ENCODE results near the gene PSMC3IP. TPM values are rescaled to one million over a fixed set of nuclear protein-coding genes. Genes with fewer than 3 reads are reported as not detected.

Gene PSMC3IP
- total and polyA plus RNA-seq, 9 donors = 5.4 to 13.5 (median 11.8) TPM

DNA sequence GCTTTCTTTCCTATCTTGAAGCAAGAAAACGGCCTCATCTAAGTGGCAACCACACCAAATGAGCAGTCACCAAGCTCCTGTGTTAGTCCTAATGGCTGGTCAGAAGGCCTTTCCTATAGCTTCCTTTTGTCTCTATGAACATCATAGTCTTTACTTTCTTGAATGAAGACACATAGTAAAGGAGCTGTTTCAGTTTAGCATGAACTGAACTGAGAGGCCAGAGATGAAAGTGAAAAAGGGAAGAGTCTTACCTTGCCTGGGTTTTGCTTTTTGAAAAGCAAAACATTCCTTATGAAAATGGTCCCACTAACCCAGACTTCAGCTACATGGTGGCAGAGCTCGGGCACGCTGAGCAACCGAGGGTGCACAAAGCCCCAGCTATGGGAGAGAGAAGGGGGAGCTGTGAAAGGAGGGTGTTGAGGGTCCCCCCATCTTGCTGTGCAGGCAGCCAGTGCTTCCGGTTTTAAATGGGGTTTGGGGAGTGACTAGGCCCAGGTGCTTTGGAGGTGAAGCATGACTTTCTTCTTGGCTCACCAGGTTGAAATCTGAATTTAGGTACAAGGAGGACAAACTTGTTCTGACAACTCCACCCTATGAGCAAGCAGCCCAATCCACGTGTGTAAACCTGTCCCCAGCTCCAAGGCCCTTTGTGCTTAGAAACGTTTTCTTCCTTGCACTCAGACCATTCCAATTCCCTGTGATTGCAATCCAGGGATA lies 9.1 kb upstream of the PSMC3IP start:
- Histone ChIP-seq H3K4me1 (ENCODE audit: control insufficient read depth, insufficient read depth, low read length) (no peaks in the 10 kb centered on the region), H3K9me3 (replicated peaks; ENCODE audit: control insufficient read depth, low read depth, low read length) (no peaks in the 10 kb centered on the region), H3K4me3 (ENCODE audit: low read length) (no peak overlapping the region), H3K27me3 (ENCODE audit: control insufficient read depth, insufficient read depth, low read length) (no peaks in the 10 kb centered on the region), H3K36me3 (ENCODE audit: control insufficient read depth, insufficient read depth, low read length) (peaks cover 83% of the 10 kb centered on the region), H3K27ac (ENCODE audit: low read length) (no peak overlapping the region)
- WGBS (ENCODE audit: insufficient coverage) = 100% methylated on average over 2 of the region's 7 CpGs
- DNase-seq = no peak

GRCh38 chr17:42585353-42585752 lies 7.8 kb upstream of the PSMC3IP start:
- Histone ChIP-seq H3K9me3 (replicated peaks; ENCODE audit: control insufficient read depth, low read depth, low read length) (no peaks in the 10 kb centered on the region), H3K27me3 (ENCODE audit: control insufficient read depth, insufficient read depth, low read length) (no peaks in the 10 kb centered on the region), H3K4me1 (ENCODE audit: control insufficient read depth, insufficient read depth, low read length) (no peaks in the 10 kb centered on the region), H3K4me3 (ENCODE audit: low read length) (no peak overlapping the region), H3K36me3 (ENCODE audit: control insufficient read depth, insufficient read depth, low read length) (peaks cover 88% of the 10 kb centered on the region), H3K27ac (ENCODE audit: low read length) (no peak overlapping the region)
- WGBS (ENCODE audit: insufficient coverage) = 80% methylated on average over 1 of the region's 1 CpG
- no peak for DNase-seq

GRCh38 chr17:42584880-42585279 lies 7.4 kb upstream of the PSMC3IP start:
- no peaks in the 10 kb centered on the region for H3K27me3 ChIP-seq (ENCODE audit: control insufficient read depth, insufficient read depth, low read length)
- no peaks in the 10 kb centered on the region for H3K9me3 ChIP-seq (replicated peaks; ENCODE audit: control insufficient read depth, low read depth, low read length)
- no peak overlapping the region for H3K27ac ChIP-seq (ENCODE audit: low read length)
- peaks cover 88% of the 10 kb centered on the region for H3K36me3 ChIP-seq (ENCODE audit: control insufficient read depth, insufficient read depth, low read length)
- H3K4me1 ChIP-seq (ENCODE audit: control insufficient read depth, insufficient read depth, low read length) = no peaks in the 10 kb centered on the region
- DNase-seq = peak; percentile 19
- 90% methylated on average over 7 of the region's 9 CpGs for WGBS (ENCODE audit: insufficient coverage)
- H3K4me3 ChIP-seq (ENCODE audit: low read length) = no peak overlapping the region

DNA sequence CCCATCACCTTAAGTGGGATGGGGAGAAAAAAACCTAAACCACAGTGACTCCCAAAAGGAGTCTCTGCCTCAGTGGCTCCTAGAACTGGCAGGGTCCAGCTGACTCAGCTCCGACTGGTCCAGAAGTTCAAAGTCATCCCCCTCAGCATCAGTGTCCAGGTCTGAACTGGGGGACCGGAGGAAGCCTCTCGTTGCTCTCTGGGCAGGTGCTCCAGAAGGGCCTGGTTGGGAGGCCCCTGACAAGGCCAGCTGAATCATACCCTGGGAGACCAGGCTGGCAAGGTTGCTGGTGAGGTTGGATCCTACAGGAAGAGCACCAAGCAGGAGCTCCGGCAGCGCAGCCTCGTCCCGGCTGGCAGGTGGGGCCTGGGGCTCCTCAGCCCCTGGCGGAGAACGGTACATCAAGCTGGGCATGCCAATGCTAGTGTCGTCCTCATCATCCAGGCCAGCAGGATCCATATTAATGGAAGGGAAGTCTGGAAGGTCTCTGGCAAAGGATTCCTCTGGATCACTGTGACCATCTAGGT lies 4.3 kb upstream of the PSMC3IP start:
- DNase-seq = no peak
- 82% methylated on average over 6 of the region's 10 CpGs for WGBS (ENCODE audit: insufficient coverage)
- no peak overlapping the region for H3K4me3 ChIP-seq (ENCODE audit: low read length)
- no peaks in the 10 kb centered on the region for H3K9me3 ChIP-seq (replicated peaks; ENCODE audit: control insufficient read depth, low read depth, low read length)
- H3K36me3 ChIP-seq (ENCODE audit: control insufficient read depth, insufficient read depth, low read length) = peaks cover 70% of the 10 kb centered on the region
- no peak overlapping the region for H3K27ac ChIP-seq (ENCODE audit: low read length)
- H3K4me1 ChIP-seq (ENCODE audit: control insufficient read depth, insufficient read depth, low read length) = peaks cover 15% of the 10 kb centered on the region
- no peaks in the 10 kb centered on the region for H3K27me3 ChIP-seq (ENCODE audit: control insufficient read depth, insufficient read depth, low read length)

DNA sequence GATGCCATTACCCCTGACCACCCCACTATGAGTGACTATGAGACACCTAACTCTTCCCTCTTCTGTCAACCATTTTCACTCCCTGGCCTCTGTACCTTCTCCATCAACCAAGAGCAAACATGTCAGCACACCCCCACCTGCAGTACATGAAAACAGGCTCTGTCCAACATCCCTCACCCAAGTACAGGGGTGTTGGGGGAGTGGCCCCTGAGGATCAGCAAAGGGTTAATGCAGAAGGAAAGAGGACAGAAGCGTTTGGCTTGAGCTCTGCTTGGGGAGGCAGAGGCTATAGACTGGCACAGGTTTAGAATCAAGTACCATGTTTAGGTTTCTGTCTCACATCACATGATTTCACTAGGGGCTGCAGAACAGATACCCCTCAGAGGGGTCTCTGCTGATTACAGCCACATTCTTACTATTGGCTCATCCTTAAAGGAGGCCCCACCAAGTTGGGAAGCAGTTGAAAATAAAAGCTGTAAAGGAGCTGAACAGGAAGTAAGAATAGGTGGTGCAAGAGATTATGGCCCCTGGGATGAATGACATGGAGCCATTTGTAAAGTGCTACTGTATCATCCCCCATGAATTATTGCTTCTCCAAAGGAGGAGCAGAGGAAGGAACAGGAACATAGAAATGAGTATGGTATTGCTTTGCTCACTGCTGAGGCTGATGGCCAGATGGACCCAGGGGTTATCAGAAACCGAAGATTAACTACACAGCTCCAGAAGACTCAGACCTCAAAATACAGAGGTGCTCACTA lies 2.4 kb upstream of the PSMC3IP start:
- no peak for DNase-seq
- H3K4me1 ChIP-seq (ENCODE audit: control insufficient read depth, insufficient read depth, low read length) = peaks cover 17% of the 10 kb centered on the region
- WGBS (ENCODE audit: insufficient coverage) = no CpG with 5 or more reads among the region's 2 CpGs
- H3K9me3 ChIP-seq (replicated peaks; ENCODE audit: control insufficient read depth, low read depth, low read length) = no peaks in the 10 kb centered on the region
- no peak overlapping the region for H3K4me3 ChIP-seq (ENCODE audit: low read length)
- peaks cover 60% of the 10 kb centered on the region for H3K36me3 ChIP-seq (ENCODE audit: control insufficient read depth, insufficient read depth, low read length)
- H3K27ac ChIP-seq (ENCODE audit: low read length) = no peak overlapping the region
- H3K27me3 ChIP-seq (ENCODE audit: control insufficient read depth, insufficient read depth, low read length) = no peaks in the 10 kb centered on the region

DNA sequence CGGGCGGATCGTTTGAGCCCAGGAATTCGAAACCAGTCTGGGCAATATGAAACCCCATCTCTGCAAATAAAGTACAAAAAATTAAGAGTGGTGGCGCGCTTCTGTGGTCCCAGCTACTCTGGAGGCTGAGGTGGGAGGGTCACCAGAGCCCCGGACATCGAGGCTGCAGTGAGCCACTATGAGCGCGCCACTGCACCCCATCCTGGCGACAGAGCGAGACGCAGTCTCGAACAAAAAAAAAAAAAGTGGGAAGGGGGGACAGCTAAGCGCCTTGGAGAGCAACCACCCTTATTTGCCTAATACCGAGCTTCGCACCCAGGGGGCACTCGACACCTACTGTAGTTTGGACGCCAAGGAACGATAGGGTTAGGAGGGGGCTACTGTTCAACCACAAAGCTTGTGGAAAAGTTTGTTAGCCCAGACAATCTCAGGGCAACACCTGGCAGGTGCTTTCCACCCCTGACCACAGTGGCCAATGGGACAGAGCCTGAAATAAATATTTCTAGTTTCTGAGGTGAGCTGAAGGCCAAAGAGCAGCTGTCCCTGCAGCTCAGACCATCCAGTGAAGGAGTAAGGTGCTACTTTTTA lies 847 bp upstream of the PSMC3IP start:
- peaks cover 17% of the 10 kb centered on the region for H3K4me1 ChIP-seq (ENCODE audit: control insufficient read depth, insufficient read depth, low read length)
- DNase-seq = peak; percentile 85
- peak overlapping the region; percentile 89 for H3K4me3 ChIP-seq (ENCODE audit: low read length)
- peak overlapping the region; percentile 94 for H3K27ac ChIP-seq (ENCODE audit: low read length)
- H3K27me3 ChIP-seq (ENCODE audit: control insufficient read depth, insufficient read depth, low read length) = no peaks in the 10 kb centered on the region
- H3K36me3 ChIP-seq (ENCODE audit: control insufficient read depth, insufficient read depth, low read length) = peaks cover 57% of the 10 kb centered on the region
- WGBS (ENCODE audit: insufficient coverage) = 0% methylated on average over 6 of the region's 20 CpGs
- no peaks in the 10 kb centered on the region for H3K9me3 ChIP-seq (replicated peaks; ENCODE audit: control insufficient read depth, low read depth, low read length)

- H3K36me3 ChIP-seq (ENCODE audit: control insufficient read depth, insufficient read depth, low read length) = peaks cover 57% of the 10 kb centered on the region
- peak overlapping the region; percentile 94 for H3K27ac ChIP-seq (ENCODE audit: low read length)
- DNase-seq = no peak
- H3K9me3 ChIP-seq (replicated peaks; ENCODE audit: control insufficient read depth, low read depth, low read length) = no peaks in the 10 kb centered on the region
- peak overlapping the region; percentile 89 for H3K4me3 ChIP-seq (ENCODE audit: low read length)
- no peaks in the 10 kb centered on the region for H3K27me3 ChIP-seq (ENCODE audit: control insufficient read depth, insufficient read depth, low read length)
- peaks cover 17% of the 10 kb centered on the region for H3K4me1 ChIP-seq (ENCODE audit: control insufficient read depth, insufficient read depth, low read length)
- 1% methylated on average over 12 of the region's 18 CpGs for WGBS (ENCODE audit: insufficient coverage)
Measured at GRCh38 chr17:42577140-42577531, 393 bp downstream of the PSMC3IP start.

DNA sequence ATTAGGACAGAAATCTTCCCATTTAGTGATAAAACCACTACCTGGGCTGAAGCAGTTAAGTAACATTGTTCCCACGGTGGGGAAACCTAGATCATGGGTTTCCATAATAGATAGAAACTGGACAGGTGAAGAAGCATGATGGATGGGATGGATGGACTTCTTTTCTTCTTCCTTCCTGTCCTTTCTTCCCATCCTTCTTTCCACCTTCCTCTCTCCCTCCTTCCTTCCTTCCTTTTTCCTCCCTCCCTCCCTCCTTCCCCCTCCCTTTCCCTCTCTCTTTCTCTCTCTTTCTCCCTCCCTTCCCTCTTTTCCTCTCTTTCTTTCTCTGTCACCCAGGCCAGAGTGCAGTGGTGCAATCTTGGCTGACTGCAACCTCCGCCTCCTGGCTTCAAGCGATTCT lies 3.1 kb downstream of the PSMC3IP start:
- DNase-seq = no peak
- H3K9me3 ChIP-seq (replicated peaks; ENCODE audit: control insufficient read depth, low read depth, low read length) = no peaks in the 10 kb centered on the region
- peaks cover 17% of the 10 kb centered on the region for H3K4me1 ChIP-seq (ENCODE audit: control insufficient read depth, insufficient read depth, low read length)
- H3K4me3 ChIP-seq (ENCODE audit: low read length) = no peak overlapping the region
- no peak overlapping the region for H3K27ac ChIP-seq (ENCODE audit: low read length)
- peaks cover 57% of the 10 kb centered on the region for H3K36me3 ChIP-seq (ENCODE audit: control insufficient read depth, insufficient read depth, low read length)
- 90% methylated on average over 2 of the region's 3 CpGs for WGBS (ENCODE audit: insufficient coverage)
- no peaks in the 10 kb centered on the region for H3K27me3 ChIP-seq (ENCODE audit: control insufficient read depth, insufficient read depth, low read length)

DNA sequence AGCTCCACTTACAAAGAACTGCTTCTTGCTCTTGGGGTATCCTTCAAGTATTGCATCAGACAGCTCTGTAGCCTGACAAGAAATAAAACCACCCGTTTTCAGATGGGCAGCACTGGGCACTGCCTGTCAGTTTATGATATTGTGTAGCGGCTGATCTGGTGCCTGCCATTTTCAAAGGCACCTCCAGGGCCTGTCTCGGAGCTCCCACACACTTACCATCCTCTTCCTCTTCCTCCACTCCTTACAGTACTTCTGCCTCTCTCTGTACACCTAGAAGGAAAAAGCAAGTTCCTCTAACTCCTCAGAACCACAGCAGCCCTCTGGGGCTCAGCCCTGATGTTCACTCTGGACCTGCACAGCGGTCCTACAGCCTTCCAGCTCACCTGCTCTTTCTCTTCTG lies 4.4 kb downstream of the PSMC3IP start:
- Histone ChIP-seq H3K36me3 (ENCODE audit: control insufficient read depth, insufficient read depth, low read length) (peaks cover 70% of the 10 kb centered on the region), H3K4me3 (ENCODE audit: low read length) (no peak overlapping the region), H3K9me3 (replicated peaks; ENCODE audit: control insufficient read depth, low read depth, low read length) (no peaks in the 10 kb centered on the region), H3K27me3 (ENCODE audit: control insufficient read depth, insufficient read depth, low read length) (no peaks in the 10 kb centered on the region), H3K4me1 (ENCODE audit: control insufficient read depth, insufficient read depth, low read length) (peaks cover 15% of the 10 kb centered on the region), H3K27ac (ENCODE audit: low read length) (no peak overlapping the region)
- WGBS (ENCODE audit: insufficient coverage) = 93% methylated on average over 4 of the region's 4 CpGs
- DNase-seq = no peak
